Measurements from ENCODE around the gene WIPF3.

- TF ChIP-seq, protein P1, sequence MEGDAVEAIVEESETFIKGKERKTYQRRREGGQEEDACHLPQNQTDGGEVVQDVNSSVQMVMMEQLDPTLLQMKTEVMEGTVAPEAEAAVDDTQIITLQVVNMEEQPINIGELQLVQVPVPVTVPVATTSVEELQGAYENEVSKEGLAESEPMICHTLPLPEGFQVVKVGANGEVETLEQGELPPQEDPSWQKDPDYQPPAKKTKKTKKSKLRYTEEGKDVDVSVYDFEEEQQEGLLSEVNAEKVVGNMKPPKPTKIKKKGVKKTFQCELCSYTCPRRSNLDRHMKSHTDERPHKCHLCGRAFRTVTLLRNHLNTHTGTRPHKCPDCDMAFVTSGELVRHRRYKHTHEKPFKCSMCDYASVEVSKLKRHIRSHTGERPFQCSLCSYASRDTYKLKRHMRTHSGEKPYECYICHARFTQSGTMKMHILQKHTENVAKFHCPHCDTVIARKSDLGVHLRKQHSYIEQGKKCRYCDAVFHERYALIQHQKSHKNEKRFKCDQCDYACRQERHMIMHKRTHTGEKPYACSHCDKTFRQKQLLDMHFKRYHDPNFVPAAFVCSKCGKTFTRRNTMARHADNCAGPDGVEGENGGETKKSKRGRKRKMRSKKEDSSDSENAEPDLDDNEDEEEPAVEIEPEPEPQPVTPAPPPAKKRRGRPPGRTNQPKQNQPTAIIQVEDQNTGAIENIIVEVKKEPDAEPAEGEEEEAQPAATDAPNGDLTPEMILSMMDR (conservative IDR thresholded peaks at IDR 0.05 in 1 of 2, IDR thresholded peaks at IDR 0.05 in 1 of 2; ENCODE audit: extremely low read depth in 1 of 2, insufficient read depth in 1 of 2, low read depth in 1 of 2, low read length in 2 of 2): no peak
- TF ChIP-seq EZH2 (IDR thresholded peaks at IDR 0.05; ENCODE audit: borderline replicate concordance, low read length): no peak
Measured at GRCh38 chr7:29865526-29865925, 59.2 kb downstream of the WIPF3 start.
